NCI-H226 (cell line): ENCODE data around the gene ARHGEF38.
"Not testable (repeated sequence)": the region's sequence is repeated elsewhere in the genome, so short reads cannot be mapped to it uniquely, and the experiment has no call there.

ENCODE experiments used
- DNase-seq: peaks from one replicate; pipeline ENCODE4 v3.0.0-alpha.2; 2015

Gene ARHGEF38

DNA sequence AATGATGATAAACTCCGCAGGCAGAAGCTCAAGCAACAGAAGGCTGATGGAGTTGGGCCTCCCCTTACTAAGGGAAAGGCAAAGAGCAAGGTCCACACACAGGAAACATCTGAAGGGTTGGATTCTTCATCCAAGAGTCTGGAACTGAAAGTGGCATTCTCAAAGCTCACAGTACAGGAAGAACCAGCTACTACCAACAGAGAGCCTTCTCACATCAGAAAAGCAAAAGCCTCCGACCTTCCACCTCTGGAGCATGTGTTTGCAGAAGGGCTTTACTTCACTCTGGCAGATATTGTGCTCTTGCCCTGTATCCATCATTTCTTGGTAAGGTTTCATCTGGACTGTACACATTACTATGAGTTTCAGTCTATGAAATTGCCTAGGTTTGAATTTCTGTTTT is 166.8 kb downstream of the ARHGEF38 start:
- DNase-seq: no peak

DNA sequence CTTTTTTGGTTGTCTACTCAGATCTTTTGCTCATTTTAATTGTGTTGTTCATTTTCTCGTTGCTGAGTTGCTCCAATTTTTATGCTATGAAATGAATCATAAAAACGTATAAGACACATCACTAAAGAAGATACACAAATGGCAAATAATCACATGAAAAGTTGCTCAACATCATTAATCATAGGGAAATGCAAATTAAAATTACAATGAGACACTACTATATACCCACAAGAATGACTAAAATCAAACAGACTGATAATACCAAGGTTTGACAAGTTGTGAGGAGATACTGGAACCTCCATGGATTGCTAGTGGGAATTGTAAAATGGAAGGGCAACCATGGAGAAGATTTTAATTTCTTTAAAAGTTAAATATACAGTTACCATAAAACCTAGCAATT is 173.2 kb downstream of the ARHGEF38 start:
- DNase-seq: no peak

DNA sequence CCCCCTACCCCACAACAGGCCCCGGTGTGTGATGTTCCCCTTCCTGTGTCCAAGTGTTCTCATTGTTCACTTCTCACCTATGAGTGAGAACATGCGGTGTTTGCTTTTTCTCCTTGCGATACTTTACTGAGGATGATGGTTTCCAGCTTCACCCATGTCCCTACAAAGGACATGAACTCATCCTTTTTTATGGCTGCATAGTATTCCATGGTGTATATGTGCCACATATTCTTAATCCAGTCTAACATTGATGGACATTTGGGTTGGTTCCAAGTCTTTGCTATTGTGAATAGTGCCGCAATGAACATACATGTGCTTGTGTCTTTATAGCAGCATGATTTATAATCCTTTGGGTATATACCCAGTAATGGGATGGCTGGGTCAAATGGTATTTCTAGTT is 177.5 kb downstream of the ARHGEF38 start:
- DNase-seq: not testable (repeated sequence)
